DMS53 treated with DMSO at 0.1 percent for 48 hours (cell line): ENCODE measurements around the gene KDELR3.

Source experiments
- DNase-seq: peaks from one replicate; lab custom pipeline; 2025; ENCODE audit not compliant: unreplicated experiment; lab: John Stamatoyannopoulos, UW

The KDELR3 gene

GRCh38 chr22:38481162-38481870 is 13.4 kb downstream of the KDELR3 start:
- no peak for DNase-seq

- no peak for DNase-seq
Measured at GRCh38 chr22:38481871-38482332, 14.0 kb downstream of the KDELR3 start.

GRCh38 chr22:38482662-38483308 is 14.9 kb downstream of the KDELR3 start:
- DNase-seq = no peak

GRCh38 chr22:38484244-38484643 is 16.3 kb downstream of the KDELR3 start:
- DNase-seq = no peak

GRCh38 chr22:38485783-38486182 is 17.9 kb downstream of the KDELR3 start:
- no peak for DNase-seq

- DNase-seq = no peak
Measured at GRCh38 chr22:38487946-38488345, 20.1 kb downstream of the KDELR3 start.

GRCh38 chr22:38489142-38489541 is 21.2 kb downstream of the KDELR3 start:
- DNase-seq = no peak

- no peak for DNase-seq
Measured at GRCh38 chr22:38489561-38490145, 21.8 kb downstream of the KDELR3 start.

- no peak for DNase-seq
Measured at GRCh38 chr22:38490475-38490874, 22.6 kb downstream of the KDELR3 start.

- no peak for DNase-seq
Measured at GRCh38 chr22:38490915-38491314, 23.0 kb downstream of the KDELR3 start.

GRCh38 chr22:38491707-38492348 is 23.9 kb downstream of the KDELR3 start:
- DNase-seq = no peak

- DNase-seq = no peak
Measured at GRCh38 chr22:38494498-38494897, 26.6 kb downstream of the KDELR3 start.

GRCh38 chr22:38494939-38495338 is 27.0 kb downstream of the KDELR3 start:
- no peak for DNase-seq

GRCh38 chr22:38497869-38498268 is 30.0 kb downstream of the KDELR3 start:
- no peak for DNase-seq

GRCh38 chr22:38501797-38502672 is 34.1 kb downstream of the KDELR3 start:
- no peak for DNase-seq

GRCh38 chr22:38503021-38503420 is 35.1 kb downstream of the KDELR3 start:
- no peak for DNase-seq

- no peak for DNase-seq
Measured at GRCh38 chr22:38504731-38505540, 37.0 kb downstream of the KDELR3 start.

GRCh38 chr22:38505541-38506117 is 37.7 kb downstream of the KDELR3 start:
- no peak for DNase-seq

GRCh38 chr22:38506118-38506962 is 38.4 kb downstream of the KDELR3 start, which contains the start of gene DDX17:
DDX17 (minus strand) TSS chr22:38506311.
- DNase-seq = peak; percentile 91
